HEK293T (cell line): Measurements from ENCODE around the gene BCL10.

Source experiments
- CTCF ChIA-PET: fragments of 350-600 bp; formaldehyde crosslinking; extraction: SDS; loops from one replicate; lab custom pipeline; 2021; ENCODE audit warnings: antibody characterized with exemption, inconsistent platforms; lab: Yijun Ruan, JAX
- POLR2A ChIA-PET: fragments of 350-600 bp; formaldehyde crosslinking; extraction: SDS; loops from one replicate; lab custom pipeline; 2020; ENCODE audit warnings: antibody characterized with exemption, inconsistent platforms; lab: Yijun Ruan, JAX
- DNase-seq: peaks from one replicate; pipeline ENCODE4 v3.0.0; 2012; ENCODE audit warnings: mixed read lengths; ENCODE audit errors: extremely low spot score
- ARNT ChIP-seq: fragments of 450-650 bp; IDR thresholded peaks from 2 replicates; pipeline ENCODE4 v1.6.1; 2017; ENCODE audit warnings: mild to moderate bottlenecking
- BHLHE40 ChIP-seq: fragments of 450-650 bp; IDR thresholded peaks from 2 replicates; pipeline ENCODE4 v1.6.1; 2016; ENCODE audit warnings: mild to moderate bottlenecking, moderate library complexity, borderline replicate concordance
- CTBP1 ChIP-seq: fragments of 450-650 bp; IDR thresholded peaks from 2 replicates; pipeline ENCODE4 v1.6.1; 2016; ENCODE audit warnings: borderline replicate concordance
- ELF4 ChIP-seq: fragments of 450-650 bp; IDR thresholded peaks from 2 replicates; pipeline ENCODE4 v1.6.1; 2017; ENCODE audit warnings: antibody characterized with exemption
- FOXA1 ChIP-seq: fragments of 450-650 bp; IDR thresholded peaks from 2 replicates; pipeline ENCODE4 v1.6.1; 2016; ENCODE audit warnings: mild to moderate bottlenecking
- FOXK2 ChIP-seq: fragments of 450-650 bp; IDR thresholded peaks from 2 replicates; pipeline ENCODE4 v1.6.1; 2016; ENCODE audit warnings: mild to moderate bottlenecking
- FOXM1 ChIP-seq: fragments of 450-650 bp; IDR thresholded peaks from 2 replicates; pipeline ENCODE4 v1.6.1; 2017; ENCODE audit warnings: mild to moderate bottlenecking, borderline replicate concordance
- HDGF ChIP-seq: fragments of 450-650 bp; IDR thresholded peaks from 2 replicates; pipeline ENCODE4 v1.6.1; 2017; ENCODE audit warnings: antibody characterized with exemption, borderline replicate concordance
- L3MBTL2 ChIP-seq: fragments of 450-650 bp; conservative IDR thresholded peaks from 2 replicates; pipeline ENCODE4 v1.6.1; 2016; ENCODE audit warnings: mild to moderate bottlenecking
- LEF1 ChIP-seq: fragments of 450-650 bp; IDR thresholded peaks from 2 replicates; pipeline ENCODE4 v1.6.1; 2017; ENCODE audit warnings: mild to moderate bottlenecking, borderline replicate concordance
- NFRKB ChIP-seq: fragments of 450-650 bp; IDR thresholded peaks from 2 replicates; pipeline ENCODE4 v1.6.1; 2016; ENCODE audit warnings: mild to moderate bottlenecking, moderate library complexity
- SP1 ChIP-seq: fragments of 450-650 bp; IDR thresholded peaks from 2 replicates; pipeline ENCODE4 v1.6.1; 2017
- SUZ12 ChIP-seq: fragments of 450-650 bp; IDR thresholded peaks from 2 replicates; pipeline ENCODE4 v1.6.1; 2016; ENCODE audit warnings: mild to moderate bottlenecking
- TARDBP ChIP-seq: fragments of 450-650 bp; IDR thresholded peaks from 2 replicates; pipeline ENCODE4 v1.6.1; 2016
- ZNF384 ChIP-seq: fragments of 450-650 bp; IDR thresholded peaks from 2 replicates; pipeline ENCODE4 v1.6.1; 2016
- TF ChIP-seq, protein P1 (sequence below): fragments of 450-650 bp; IDR thresholded peaks from 2 replicates; pipeline ENCODE4 v1.6.1; 2016

Gene BCL10

GRCh38 chr1:85273397-85273796 lies 3.0 kb downstream of the BCL10 start:
- DNase-seq = no peak
- POLR2A ChIA-PET = no interaction called here
- TF ChIP-seq CTBP1 = no peak
- CTCF ChIA-PET = interaction anchor here (3.9 kb wide), 1 partner anchor 14 kb away, joined by 20 read pairs; the partner anchor contains the start of gene C1orf52

DNA sequence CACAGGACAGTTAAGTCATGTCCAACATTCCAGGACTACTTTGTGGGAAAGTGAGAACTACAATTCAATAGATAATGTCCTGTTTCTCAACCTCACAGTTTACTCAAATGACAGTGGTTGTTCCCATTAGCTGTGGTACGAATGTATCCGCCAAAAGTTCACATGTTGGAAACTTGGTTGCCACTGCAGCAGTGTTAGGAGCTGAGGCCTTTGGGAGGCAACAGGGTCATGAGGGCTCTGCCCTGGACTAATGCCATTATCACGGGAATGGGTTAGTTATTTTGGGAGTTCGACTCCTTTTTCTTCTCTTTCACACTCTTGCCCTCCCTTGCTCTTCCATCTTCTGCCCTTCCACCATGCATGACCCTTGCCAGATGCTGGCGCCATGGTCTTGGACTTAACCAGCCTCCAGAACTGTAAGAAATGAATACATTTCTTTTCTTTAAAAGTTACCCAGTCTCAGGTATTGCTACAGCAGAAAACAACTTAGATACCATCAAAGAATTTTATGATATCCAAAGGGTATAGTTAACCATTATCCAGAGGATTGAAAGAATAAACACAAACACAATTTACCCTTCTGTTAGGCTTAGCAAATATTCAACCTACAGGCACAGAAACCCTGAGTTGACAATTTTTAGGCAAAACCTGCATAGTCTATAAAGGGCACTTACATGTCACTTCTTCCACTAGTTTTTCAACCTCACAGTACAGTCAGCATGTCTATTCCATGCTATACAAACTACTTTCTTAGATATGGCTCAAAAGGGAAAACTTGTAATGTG lies 7.4 kb downstream of the BCL10 start:
- ChIA-PET CTCF (interaction anchor here (1.0 to 1.2 kb wide), 2 partner anchors 9 to 10 kb away, joined by 3 read pairs; partner anchors contain the start of gene C1orf52), POLR2A (no interaction called here)
- DNase-seq = no peak
- TF ChIP-seq TARDBP (no peak), LEF1 (no peak), CTBP1 (no peak), FOXM1 (no peak), FOXA1 (no peak)

DNA sequence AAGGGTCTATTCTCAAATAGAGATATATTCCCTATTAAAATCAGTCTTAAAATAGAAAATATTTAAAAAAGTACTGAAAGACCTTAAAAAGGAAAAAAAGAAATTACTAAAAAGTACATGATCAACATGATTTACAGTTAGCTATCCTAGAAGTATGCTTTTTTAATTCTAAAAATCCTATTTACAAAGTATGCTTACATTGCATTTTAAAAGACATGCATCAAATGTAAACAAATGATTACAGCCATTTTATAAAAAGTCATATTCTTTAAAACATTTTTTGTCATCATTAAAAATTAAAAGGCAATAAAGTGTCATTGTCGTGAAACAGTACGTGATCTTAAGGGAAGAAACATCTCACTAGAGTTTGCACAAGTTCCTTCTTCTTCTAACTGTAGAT lies 9.1 kb downstream of the BCL10 start:
- CTCF ChIA-PET = interaction anchor here (1.7 kb wide), 1 partner anchor 322 kb away, joined by 6 read pairs; no protein-coding TSS in a partner anchor
- TF ChIP-seq TARDBP (no peak), FOXA1 (no peak), L3MBTL2 (no peak), NFRKB (no peak), ARNT (no peak), ZNF384 (no peak), HDGF (no peak), LEF1 (no peak), SP1 (no peak), SUZ12 (no peak), FOXK2 (no peak), BHLHE40 (no peak), CTBP1 (no peak)
- no peak for DNase-seq
- POLR2A ChIA-PET = no interaction called here

DNA sequence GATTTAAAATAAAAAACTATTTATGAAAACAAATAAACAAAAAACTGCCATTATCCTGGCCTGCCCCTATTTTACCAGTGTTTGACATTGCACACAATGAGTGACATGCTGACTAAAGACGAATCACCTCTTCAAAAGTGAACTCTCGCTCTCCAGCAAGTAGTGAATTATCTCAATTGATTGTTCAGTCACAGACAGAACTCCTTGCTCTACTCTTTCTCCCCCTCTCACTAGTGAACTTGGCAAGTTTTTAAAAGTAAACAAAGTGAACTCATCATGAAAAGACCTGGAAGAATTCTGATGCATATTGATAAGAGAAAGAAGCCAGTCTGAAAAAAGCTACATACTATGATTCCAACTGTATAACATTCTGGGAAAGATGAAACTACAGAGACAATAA lies 12.3 kb downstream of the BCL10 start:
- no peak for TF ChIP-seq ZNF384
- no peak for TF ChIP-seq FOXK2
- no peak for TF ChIP-seq SP1
- no peak for TF ChIP-seq BHLHE40
- TF ChIP-seq, protein P1, sequence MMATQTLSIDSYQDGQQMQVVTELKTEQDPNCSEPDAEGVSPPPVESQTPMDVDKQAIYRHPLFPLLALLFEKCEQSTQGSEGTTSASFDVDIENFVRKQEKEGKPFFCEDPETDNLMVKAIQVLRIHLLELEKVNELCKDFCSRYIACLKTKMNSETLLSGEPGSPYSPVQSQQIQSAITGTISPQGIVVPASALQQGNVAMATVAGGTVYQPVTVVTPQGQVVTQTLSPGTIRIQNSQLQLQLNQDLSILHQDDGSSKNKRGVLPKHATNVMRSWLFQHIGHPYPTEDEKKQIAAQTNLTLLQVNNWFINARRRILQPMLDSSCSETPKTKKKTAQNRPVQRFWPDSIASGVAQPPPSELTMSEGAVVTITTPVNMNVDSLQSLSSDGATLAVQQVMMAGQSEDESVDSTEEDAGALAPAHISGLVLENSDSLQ = no peak
- TF ChIP-seq HDGF = no peak
- TF ChIP-seq SUZ12 = no peak
- TF ChIP-seq LEF1 = no peak
- TF ChIP-seq ELF4 = no peak
- TF ChIP-seq FOXM1 = no peak
- ChIA-PET CTCF (no interaction called here), POLR2A (no interaction called here)
- DNase-seq = no peak

GRCh38 chr1:85262985-85263384 lies 13.4 kb downstream of the BCL10 start:
- ChIA-PET POLR2A (no interaction called here), CTCF (no interaction called here)
- TF ChIP-seq ARNT (no peak), TARDBP (no peak), NFRKB (no peak), CTBP1 (no peak), SUZ12 (no peak), FOXK2 (no peak), L3MBTL2 (no peak), HDGF (no peak), ELF4 (no peak), FOXA1 (no peak), LEF1 (no peak), BHLHE40 (no peak), ZNF384 (no peak), FOXM1 (no peak), SP1 (no peak)
- TF ChIP-seq, protein P1 = no peak
- DNase-seq = no peak

GRCh38 chr1:85259912-85260274 lies 16.5 kb downstream of the BCL10 start:
- ChIA-PET POLR2A (interaction anchor here (0.9 to 3.1 kb wide), 12 partner anchors 12 to 317 kb away, joined by 3 to 26 read pairs (median 4); partner anchors contain the start of genes BCL10, MCOLN2 and SYDE2), CTCF (interaction anchor here (0.6 to 6.5 kb wide), 18 partner anchors 8 to 316 kb away, joined by 3 to 55 read pairs (median 3); partner anchors contain the start of gene BCL10)
- TF ChIP-seq ARNT (no peak), FOXM1 (no peak), TARDBP (no peak), ZNF384 (no peak), BHLHE40 (no peak), FOXK2 (no peak), ELF4 (no peak), FOXA1 (no peak), SP1 (no peak), CTBP1 (no peak), SUZ12 (no peak), NFRKB (no peak), L3MBTL2 (no peak; the same call in 1 of the 2 replicates), LEF1 (no peak), HDGF (no peak)
- TF ChIP-seq, protein P1 = no peak
- no peak for DNase-seq
